SK-N-MC (cell line): Measurements from ENCODE around the gene VPS35L.

ENCODE experiments used
- DNase-seq: peaks from one replicate; pipeline ENCODE4 v3.0.0-alpha.2; 2011; ENCODE audit warnings: low read depth, low spot score
- H3K27ac ChIP-seq: fragments of 200-600 bp; sonication (generic); 2 replicates; pipeline ENCODE4 v1.5.1; 2016; ENCODE audit warnings: mixed run types
- H3K36me3 ChIP-seq: fragments of 200-600 bp; sonication (generic); 2 replicates; pipeline ENCODE4 v1.6.1; 2017; ENCODE audit warnings: antibody characterized with exemption, low read length, mixed read lengths; ENCODE audit not compliant: insufficient read depth
- H3K4me3 ChIP-seq: fragments of 200-600 bp; sonication (generic); 2 replicates; pipeline ENCODE4 v1.5.1; 2016
- H3K9ac ChIP-seq: fragments of 200-600 bp; sonication (generic); 2 replicates; pipeline ENCODE4 v1.8.0; 2017; ENCODE audit warnings: mixed run types, mixed read lengths; ENCODE audit not compliant: insufficient read length
- H3K9me3 ChIP-seq: fragments of 200-600 bp; sonication (generic); 2 replicates; pipeline ENCODE4 v1.6.1; 2017; ENCODE audit warnings: low read depth, mild to moderate bottlenecking, antibody characterized with exemption, low read length, moderate library complexity, mixed read lengths
- EZH2 ChIP-seq: fragments of 200-600 bp; sonication (generic); IDR thresholded peaks from one replicate; pipeline ENCODE4 v1.6.1; 2017; ENCODE audit warnings: antibody characterized with exemption
- FOXP2 ChIP-seq: optimal IDR thresholded peaks from 2 replicates; pipeline ENCODE3; 2011; ENCODE audit warnings: mild to moderate bottlenecking, moderate library complexity; ENCODE audit not compliant: insufficient read depth; ENCODE audit errors: extremely low read length, control extremely low read depth
- POLR2AphosphoS5 ChIP-seq: IDR thresholded peaks from 2 replicates; pipeline ENCODE4 v1.6.1; 2012; ENCODE audit warnings: mild to moderate bottlenecking, low read depth, low read length, borderline replicate concordance

The VPS35L gene

GRCh38 chr16:19578378-19578971 is 23.0 kb downstream of the VPS35L start:
- no peak overlapping the region for H3K9ac ChIP-seq
- no peaks in the 10 kb centered on the region for H3K36me3 ChIP-seq
- no peak overlapping the region for H3K27ac ChIP-seq
- H3K9me3 ChIP-seq, result no peaks in the 10 kb centered on the region
- no peak overlapping the region for H3K4me3 ChIP-seq
- DNase-seq, result no peak
- no peak for TF ChIP-seq EZH2
- TF ChIP-seq POLR2AphosphoS5, result no peak
- TF ChIP-seq FOXP2, result no peak

DNA sequence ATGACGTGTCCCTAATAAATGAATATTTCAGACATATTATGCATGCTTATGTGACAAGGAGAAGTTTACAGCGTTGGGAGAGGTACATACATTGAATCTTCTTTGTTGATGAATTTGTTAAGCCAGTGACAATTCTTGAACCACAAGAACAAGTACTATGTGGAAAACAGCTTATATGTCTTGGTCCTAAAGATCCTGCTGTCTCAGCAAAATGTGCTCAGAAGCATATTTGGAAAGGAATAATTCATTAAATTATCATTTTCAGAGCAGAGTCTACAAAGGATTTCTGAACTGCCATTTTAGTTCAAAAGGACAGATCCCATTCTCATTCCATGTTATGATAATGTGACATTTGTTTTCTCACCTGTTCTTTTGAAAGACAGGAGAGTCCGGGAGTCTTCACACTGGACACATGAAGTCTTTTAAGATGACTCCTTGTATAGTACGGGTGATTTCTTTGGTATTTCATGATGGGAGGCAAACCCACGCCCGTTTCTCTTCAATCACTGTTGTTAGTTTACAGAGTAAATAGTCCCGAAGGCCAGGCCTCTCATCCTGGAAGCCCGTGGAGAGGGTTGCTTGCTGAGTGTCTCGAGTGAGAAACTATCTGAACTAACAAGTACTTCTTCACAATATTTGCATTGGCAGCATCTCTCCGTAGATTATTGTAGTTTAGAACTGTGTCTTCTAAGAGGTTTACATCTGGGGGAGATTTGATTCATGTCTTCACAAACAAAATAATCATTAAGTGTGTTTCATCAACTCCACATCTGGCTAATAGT is 26.7 kb downstream of the VPS35L start:
- Histone ChIP-seq H3K9ac (no peak overlapping the region), H3K9me3 (no peaks in the 10 kb centered on the region), H3K27ac (no peak overlapping the region), H3K4me3 (no peak overlapping the region), H3K36me3 (no peaks in the 10 kb centered on the region)
- no peak for DNase-seq
- TF ChIP-seq FOXP2, result no peak
- TF ChIP-seq POLR2AphosphoS5, result no peak
- no peak for TF ChIP-seq EZH2

GRCh38 chr16:19583665-19584300 is 28.3 kb downstream of the VPS35L start:
- Histone ChIP-seq H3K4me3 (no peak overlapping the region), H3K27ac (no peak overlapping the region), H3K36me3 (no peaks in the 10 kb centered on the region), H3K9ac (no peak overlapping the region), H3K9me3 (no peaks in the 10 kb centered on the region)
- no peak for DNase-seq
- TF ChIP-seq EZH2 (no peak), POLR2AphosphoS5 (no peak), FOXP2 (no peak)

GRCh38 chr16:19588661-19589060 is 33.2 kb downstream of the VPS35L start:
- H3K27ac ChIP-seq, result no peak overlapping the region
- no peak for DNase-seq
- H3K9me3 ChIP-seq, result no peaks in the 10 kb centered on the region
- H3K4me3 ChIP-seq, result no peak overlapping the region
- TF ChIP-seq EZH2, result no peak
- no peak for TF ChIP-seq FOXP2
- no peak for TF ChIP-seq POLR2AphosphoS5
- no peak overlapping the region for H3K9ac ChIP-seq
- H3K36me3 ChIP-seq, result no peaks in the 10 kb centered on the region

- Histone ChIP-seq H3K36me3 (no peaks in the 10 kb centered on the region), H3K27ac (no peak overlapping the region), H3K9ac (no peak overlapping the region), H3K9me3 (no peaks in the 10 kb centered on the region), H3K4me3 (no peak overlapping the region)
- TF ChIP-seq FOXP2 (no peak), EZH2 (no peak)
- DNase-seq, result no peak
Measured at GRCh38 chr16:19589106-19589505, 33.6 kb downstream of the VPS35L start.

DNA sequence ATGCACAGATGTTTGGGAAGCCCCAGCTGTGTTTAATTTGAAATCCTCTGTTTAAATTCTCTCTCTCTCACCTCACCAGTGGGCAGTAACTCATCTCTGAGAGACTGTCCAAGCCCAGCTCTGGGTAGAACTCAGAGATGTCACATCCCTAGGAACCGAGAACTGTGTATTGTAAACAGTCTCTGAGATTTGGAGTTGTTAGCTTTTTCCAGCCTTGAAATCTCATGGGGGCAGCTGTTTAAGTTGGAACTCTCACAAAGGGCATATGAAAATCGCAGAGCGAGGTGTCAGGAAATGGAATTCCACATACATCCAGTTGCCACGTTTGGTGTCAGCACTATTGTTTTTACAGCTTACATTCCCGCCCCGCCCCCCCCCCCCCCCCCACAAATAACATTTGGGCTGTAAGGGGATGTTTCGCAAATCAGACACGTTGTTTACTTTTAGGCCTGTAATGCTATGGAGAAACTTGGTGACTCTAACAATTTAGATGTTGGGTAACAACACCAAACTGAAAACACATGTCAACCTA is 34.3 kb downstream of the VPS35L start:
- TF ChIP-seq POLR2AphosphoS5 (no peak), EZH2 (no peak)
- Histone ChIP-seq H3K4me3 (no peak overlapping the region), H3K27ac (no peak overlapping the region), H3K9me3 (no peaks in the 10 kb centered on the region), H3K9ac (no peak overlapping the region), H3K36me3 (no peaks in the 10 kb centered on the region)
- DNase-seq, result no peak

DNA sequence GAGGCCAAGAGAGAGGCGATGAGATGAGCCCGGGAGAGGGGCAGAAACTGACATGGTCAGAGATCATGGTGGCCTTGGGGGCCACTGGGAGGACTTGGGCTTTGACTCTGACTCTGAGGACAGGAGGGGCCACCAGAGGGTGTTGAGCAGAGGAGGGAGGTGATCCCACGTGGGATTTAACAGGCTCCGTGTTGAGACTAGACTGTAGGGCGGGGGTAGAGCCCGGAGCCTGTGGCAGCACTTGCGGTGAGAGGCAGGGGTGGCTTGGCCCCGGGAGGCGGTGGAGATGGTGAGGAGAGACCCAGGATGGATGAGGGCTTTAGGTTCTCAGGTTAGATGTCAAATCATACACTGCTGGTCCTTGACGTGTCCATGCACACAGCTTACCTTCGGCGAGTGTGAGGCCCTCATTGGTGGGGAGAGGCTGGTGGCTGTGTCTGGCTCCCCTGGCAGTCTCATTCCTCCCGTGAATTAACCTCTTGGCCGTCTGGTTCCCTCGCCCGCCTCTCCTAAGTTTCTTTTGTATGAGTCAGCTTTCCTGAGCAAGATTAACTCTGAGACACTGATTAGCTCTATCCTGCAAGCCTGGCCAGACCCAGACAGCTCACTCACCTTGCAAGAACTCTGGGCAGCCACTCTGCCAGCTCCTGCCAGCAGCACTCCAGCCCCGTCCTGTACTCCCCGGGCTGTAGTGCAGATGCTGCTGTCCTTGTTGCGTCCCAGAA is 39.7 kb downstream of the VPS35L start:
- no peaks in the 10 kb centered on the region for H3K36me3 ChIP-seq
- no peak overlapping the region for H3K9ac ChIP-seq
- H3K27ac ChIP-seq, result no peak overlapping the region
- no peaks in the 10 kb centered on the region for H3K9me3 ChIP-seq
- no peak for DNase-seq
- H3K4me3 ChIP-seq, result no peak overlapping the region
- TF ChIP-seq FOXP2, result no peak
- TF ChIP-seq POLR2AphosphoS5, result no peak
- no peak for TF ChIP-seq EZH2
